Fibroblast of peridontal ligament (primary cell): ENCODE data around the gene OPCML.

Experiments used
- DNase-seq: peaks from one replicate; pipeline ENCODE4 v3.0.0-alpha.2; 2010; ENCODE audit errors: extremely low read depth

The OPCML gene

DNA sequence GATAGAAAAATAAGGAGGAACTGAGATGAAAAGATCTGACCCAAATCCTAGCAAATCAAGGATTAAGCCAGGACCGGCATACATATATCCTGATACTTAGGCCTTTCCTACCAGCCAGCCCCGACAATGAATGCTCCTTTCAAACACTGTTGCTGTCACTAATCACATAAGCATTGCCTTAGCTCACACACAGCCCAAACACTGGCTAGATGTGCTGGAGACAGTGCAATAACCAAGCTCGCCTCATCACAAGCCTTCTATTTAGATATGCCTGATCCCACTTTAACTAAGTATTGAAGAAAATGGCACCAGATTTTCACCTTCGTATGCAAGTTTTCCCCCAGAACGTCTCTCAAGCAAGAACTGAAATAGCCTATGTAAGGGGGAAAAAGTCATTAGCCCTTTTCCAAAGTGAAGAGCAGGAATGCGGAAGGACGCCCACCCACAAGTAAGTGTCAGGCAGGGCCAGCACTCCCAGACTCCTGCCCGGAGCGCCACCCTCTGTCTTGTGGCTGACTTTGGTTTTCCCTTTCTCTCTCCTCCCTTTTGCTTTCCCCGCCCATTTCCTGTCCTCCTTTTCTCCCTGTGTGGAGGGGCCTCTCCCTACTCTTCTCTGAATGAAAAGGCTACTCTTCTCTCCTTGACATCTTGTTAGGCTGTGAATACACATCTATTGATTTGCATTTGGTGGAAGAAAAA, 8.9 kb upstream of the OPCML start:
- DNase-seq, result no peak

DNA sequence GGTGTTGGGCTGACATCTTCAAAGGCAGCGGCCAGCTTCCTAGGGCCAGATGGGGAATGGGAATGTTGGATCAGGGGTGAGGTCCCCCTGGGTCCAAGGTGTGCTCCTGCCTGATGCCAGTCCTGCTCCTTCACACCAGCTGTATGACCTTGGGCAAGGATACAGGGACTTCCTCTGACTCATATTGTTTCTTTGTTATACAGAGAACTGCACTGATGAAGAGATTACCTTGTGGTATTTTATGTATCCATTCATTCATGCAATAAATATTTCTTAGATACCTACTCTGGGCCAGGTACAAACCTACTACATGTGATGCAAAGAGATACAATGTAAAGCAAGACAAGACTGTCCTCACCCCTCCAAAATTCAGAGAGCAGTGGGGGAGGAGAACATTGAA, 3.9 kb upstream of the OPCML start:
- no peak for DNase-seq

DNA sequence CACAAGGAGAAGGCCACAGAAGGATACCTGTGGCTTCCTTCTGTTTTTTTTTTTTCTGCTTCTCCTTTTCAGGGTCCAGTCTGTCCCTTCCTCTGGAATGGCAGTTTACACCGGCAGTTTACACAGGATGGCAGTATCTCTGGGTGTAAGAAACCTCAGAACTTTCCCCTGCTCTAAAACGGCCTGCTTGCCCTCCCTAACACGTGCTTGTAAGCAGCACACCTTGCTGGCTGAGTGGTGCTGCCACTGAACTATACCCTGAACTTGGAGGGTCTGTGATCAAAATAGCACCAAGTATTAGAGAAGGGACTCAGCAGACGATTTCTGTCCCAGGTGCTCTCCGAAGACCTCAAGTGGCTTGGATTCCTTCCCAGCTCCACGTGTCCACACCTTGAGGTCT, 904 bp upstream of the OPCML start:
- no peak for DNase-seq

DNA sequence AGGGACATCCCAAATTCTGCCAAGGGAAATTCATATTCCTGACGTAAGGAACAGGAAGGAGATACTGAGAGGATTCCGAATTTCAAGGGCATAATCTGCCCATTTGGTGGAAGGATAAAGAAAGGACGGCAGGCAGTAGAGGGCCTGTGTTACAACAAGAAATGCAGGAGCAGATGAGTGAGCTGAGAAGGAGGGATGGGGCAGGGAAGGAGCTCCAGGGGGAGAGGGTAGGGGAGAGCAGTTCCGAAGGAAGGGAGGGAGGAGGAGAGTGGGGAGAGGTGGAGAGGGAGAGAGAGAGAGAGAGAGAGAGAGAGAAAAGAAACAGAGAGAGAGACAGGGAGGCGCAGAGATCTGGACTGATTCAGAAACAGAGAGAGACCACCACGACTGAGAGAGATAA, 843 bp downstream of the OPCML start:
- DNase-seq, result no peak

DNA sequence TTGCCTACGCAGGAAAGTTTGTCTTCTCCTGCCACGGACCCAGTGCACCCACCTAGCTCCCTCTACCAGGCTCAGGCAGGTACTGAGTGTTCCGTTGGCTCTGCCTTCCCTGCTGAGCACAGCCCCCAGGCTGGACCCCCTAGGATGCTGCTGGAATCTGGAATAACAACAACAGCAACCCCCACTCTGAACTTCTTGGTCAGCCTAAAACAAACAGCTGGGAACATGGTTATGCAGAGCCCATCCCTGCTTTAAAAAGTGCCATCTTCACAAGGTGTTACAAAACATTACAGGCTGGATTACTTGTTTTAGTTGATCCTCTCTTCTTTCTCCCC, 1.8 kb downstream of the OPCML start:
- no peak for DNase-seq

DNA sequence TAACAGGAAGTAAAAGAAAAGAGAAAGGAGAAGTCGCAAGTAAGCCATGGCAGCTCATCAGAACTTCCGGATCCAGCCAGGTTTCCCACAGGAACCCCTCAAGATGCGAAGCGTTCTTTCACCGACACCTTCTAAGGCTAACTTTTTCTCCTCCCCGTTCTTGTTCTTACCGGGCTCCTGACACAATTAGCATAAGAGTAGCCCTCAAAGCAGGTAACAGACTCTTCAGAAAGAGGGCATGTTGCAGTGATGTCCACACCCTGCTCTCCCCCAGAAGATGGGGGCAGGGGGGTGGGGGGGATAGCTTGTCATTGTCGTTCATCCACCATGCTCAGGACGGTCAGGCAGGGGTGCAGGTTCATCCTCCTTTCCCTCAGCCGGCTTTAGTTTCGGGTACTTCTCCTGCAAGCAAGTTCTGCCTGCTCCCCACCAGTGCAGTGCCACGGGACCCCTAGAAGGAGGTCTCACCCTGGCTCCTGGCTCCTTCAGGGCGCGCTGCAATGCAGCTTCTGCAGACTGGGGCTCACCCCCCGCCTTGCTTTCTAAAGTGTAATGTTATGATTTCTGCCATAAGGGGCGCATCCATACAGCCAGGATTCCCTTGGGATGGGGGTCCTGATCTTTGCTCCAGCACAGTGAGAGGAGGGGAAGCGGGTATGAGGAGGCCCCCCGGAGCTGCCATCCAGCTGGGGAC, 2.3 kb downstream of the OPCML start:
- DNase-seq, result no peak

DNA sequence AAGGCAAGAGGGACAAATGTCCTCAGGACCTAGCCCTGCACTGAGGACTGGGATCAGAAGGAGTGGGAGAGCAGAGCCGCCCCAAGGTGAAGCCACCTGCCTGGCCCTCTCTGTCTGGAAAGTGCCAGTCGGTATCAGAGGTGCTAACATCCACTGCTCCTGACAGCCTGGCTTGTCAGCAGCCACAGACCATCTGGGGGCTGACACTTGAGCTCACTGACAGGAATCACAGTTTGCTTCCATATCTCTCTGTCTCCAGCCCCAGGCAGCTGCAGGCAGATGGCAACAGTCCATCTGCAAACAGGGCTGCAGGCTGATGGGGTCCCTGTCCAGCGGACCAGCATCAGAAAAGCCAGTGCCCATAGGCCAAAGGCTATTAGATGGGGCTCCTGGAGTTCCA, 5.5 kb downstream of the OPCML start:
- no peak for DNase-seq

DNA sequence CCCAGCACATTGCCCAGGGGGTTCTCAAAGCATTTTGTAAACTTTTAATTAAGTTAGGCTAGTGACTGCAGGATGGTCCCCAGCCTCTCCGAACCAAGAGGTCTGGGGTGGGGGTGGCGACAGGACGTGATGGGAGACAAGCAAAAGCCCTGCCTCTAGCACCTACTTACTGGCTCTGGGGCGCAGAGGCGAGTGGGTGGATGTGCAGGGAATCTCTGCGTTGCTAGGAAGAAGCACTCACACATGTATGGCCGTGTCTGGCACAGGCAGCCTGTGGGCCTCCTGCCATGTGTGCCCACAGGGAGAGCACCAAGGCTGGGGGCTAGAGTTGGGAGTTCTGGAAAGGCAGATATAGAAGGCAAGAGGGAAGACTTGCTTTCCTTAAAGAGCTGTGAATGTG, 6.3 kb downstream of the OPCML start:
- no peak for DNase-seq

DNA sequence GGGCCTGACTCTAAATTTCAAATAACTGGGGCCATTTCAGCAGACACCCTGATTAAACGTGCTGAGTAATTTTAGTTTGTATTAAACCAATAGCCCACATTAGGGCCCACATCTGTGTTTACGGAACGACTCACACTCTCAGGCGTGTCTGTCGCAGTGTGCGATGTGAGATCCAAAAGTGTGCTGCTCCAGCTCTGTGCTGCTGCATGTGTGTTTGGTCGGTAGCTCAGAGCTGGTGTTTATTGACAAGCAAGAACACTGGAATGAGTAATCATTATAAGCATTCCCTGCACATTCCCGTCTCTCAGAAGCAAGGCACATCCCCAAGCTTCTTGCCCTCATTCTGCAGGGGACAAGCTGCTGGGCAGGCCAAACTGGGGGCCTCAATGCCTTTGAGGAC, 7.8 kb downstream of the OPCML start:
- DNase-seq, result no peak

DNA sequence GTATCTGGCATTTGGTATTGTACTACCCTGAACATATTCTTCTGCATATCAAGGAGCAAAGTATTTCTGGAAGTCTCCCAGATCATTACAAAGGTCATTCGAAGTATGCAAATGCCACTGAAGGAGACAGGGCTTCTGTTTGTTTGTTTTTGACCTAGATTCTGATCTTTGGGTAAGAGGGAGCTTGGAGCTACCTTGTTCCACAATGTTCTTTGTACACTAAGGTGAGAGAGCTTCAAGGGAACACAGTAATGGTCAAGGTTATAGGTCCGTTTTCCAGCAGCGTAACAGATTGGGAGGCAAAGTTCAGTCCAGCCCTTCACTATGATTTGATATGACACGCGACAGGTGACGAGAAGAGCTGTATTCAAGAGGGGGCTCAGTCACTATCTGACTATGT, 10.0 kb downstream of the OPCML start:
- DNase-seq, result no peak

DNA sequence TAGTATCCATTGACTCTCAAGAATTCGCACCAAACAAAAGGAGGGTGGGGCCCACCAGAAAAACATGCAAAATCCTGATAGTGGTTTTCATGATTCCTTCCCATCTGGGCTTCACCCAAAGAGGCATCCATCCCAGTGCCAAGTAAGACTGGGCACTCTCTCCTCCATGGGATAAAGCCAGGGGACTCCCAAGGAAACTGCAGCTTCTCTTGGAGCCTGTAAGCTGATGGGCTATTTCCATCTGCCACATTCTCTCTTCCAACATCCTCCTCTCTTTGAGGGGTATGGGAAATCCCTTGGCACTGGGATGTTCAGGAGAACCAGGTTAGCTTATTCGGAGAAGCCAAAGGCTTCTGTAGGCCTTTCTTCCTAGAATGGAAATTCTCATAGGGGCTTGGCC, 10.8 kb downstream of the OPCML start:
- no peak for DNase-seq

DNA sequence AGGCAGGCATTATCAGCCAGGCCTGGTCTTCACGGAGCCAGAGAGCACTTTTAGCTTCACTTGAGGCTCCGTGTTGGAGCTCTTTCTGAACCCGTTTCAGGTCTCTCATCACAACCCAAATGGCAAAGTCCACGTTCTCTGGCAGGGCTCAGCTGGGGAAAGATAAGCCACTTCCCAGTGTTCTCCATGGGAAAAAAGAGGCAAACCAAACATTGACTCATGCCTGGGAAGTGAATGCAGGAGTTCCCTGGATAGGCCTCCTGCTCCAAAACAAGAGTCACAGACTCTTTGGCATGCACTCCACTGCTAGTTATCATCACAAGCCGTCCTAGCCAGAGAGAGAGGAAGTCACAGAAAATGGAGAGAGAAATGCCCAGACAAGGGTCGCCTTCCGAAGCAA, 11.6 kb downstream of the OPCML start:
- no peak for DNase-seq

DNA sequence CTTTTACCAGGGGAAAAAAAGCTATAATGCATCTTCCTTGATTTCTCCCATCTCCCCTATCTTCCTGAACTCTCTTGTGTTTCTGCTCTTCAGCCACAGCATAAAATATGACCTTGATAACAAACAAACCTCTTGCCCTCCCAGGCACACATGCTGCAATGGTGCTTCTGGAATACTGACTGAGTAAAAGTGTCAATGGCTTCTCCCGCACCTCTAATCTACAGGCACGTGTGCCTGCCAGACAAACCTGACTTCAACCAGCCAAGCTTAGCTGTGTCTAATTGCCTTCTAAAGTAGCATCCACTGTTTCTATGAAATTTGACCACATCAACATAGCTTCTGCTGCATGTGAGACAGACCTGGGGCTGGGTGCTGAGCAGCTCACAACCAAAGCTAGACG, 12.7 kb downstream of the OPCML start:
- no peak for DNase-seq

DNA sequence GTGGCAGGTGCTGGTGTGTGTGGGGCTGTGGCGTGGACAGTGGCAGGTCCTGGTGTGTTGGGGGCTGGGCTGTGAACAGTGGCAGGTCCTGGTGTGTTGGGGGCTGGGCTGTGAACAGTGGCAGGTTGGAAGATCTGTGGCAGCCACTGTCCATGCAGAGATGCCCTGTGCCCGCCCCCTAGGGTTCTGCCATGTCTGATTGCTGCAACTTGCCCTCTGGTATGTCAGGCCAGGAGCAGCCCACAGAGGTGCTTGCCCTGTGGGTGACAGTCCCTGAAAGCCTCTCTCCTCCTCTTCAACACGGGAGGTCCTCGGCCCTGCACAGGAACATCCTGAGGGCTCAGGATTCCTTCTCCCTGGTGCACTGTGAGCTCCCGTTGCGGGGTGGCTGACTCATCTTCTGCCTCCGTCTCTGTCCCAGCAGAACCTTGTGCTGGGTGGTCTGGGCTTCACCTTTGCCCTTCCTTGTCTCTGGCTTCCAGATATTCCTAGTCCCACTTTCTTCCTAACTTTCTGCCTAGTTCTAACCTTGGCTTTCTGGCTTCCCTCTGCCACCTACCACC, 13.5 kb downstream of the OPCML start:
- no peak for DNase-seq

DNA sequence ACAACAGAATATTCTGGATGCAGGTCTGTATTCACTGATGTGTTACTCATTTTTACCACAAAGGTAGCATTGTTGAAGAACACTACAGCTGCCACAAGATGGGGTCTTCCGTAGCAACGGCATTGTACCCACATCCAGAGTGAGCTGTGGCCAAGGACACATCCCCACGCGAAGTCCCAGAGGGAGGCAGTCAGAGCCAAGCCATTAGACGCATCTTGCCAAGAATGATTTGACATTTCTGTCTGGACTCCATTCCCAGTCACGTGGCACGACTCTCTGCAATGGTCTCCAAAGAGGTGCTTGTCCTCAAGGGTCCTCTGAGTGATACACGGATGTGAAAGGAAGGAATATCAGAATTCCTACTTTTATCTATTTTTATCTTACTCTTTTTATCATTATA, 15.5 kb downstream of the OPCML start:
- DNase-seq, result no peak

DNA sequence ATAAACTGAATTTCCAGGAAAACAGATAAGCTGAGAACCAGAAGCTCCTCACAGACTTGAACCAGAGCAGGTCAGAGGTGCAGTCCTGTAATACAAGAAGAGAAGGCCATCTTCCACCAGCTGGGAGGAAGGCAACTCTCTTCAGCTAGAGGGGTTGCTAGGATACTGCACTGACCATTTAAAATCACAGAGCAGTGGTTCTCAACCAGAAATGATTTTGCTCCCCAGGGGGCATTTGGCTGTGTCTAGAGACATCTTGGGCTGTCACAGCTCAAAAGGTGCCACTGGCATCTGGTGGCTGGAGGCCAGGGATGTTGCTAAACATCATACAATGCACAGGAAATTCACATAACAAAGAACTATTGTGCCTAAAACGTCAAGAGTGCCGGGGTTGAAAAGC, 17.2 kb downstream of the OPCML start:
- DNase-seq, result no peak

DNA sequence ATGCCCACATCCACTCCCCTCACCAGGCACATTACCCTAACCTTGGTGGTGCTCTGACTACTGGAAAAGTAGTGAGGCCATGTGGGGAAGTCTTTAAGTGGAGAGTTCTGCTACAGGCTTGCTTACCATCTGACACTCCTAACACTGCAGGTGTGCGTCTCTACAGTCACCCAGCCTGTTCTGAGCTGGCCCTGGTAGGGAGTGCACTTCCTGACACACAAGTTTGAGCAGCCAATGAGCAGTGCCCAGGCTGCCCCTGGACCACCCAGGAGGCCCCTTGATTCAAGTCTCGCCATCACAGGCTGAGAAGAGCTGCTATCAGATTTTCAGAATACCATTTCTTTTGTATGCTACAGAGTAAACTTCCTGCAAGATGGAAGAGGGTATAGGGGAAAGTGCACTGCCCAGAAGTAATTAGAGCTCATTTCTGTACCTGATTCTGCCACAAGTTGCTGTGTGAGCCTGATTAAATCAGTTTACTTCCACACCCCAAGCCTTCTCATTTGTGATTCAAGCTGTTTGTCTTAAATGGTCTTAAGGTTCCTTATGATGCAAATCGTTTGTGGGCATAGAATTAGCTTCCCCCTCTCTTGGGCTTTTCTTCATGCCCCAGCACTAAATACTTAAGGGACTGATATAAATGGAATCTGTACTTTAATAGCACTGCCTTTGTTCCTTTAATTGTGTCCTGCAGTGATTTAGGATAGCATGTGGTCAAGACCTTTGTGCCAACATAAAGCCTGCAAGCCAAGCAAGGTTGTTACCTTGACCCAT, 22.2 kb downstream of the OPCML start:
- DNase-seq, result no peak

DNA sequence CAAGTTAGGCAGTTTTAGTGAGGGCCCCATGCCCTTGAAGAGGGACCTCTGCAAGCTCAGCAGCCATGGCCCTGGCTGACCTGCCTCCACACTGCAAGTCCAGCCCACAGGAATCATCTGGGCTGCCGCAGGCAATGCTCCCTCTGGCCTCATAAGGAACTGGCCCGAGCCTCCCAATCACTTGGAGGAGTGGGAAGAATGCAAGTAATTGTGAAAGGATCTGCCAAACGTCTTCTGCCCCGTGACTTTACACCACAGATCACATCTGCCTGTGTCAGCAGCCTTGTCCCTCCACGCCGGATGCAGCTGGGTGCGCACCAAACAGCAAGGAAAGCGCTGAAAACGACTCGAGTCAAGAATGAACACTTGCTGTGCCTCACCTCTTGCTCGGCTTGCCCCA, 23.8 kb downstream of the OPCML start:
- DNase-seq, result no peak

DNA sequence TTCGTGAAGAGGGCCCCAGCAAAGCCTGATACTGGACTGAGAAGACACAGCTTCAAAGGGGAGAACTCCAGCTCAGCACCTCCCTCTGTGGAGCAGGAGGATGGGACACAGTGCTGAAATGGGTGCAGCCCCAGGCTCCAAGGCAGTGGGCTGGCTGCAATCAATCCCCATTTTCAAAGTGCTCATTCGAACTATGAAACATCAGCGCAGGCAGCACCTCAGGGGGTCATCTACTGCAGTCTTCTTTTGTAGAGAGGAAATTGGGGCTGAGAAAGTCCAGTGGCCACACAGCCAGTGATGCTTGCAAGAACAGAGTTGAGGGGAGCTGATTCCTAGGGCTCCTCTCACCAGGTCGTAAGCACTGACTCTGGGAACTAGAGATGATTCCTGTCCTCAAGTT, 25.1 kb downstream of the OPCML start:
- no peak for DNase-seq

DNA sequence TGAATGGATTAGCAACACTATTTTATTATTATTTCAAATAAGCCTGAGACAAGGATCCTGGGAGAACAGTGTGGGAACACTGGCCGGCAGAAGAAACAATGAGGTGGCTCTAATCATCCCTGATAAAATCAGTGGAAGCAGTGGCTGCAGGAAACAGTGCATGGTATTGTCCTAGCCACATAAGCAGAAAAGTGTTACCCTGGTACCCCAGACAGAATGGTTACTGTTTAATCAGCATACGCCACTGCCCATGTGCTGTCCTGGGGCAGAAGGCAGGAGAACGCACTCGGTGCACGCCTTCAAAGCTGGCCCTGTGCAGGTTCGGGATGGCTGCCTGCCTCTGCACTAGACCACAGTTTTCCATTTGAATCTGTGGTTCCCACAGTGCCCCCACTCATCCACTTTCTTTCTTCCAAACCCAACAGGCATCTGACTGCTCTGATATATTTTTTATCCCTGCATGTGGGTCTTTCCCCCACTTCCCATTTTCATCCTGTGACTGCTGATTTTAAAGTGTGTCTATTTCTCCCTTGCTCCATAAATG, 25.7 kb downstream of the OPCML start:
- DNase-seq, result no peak

DNA sequence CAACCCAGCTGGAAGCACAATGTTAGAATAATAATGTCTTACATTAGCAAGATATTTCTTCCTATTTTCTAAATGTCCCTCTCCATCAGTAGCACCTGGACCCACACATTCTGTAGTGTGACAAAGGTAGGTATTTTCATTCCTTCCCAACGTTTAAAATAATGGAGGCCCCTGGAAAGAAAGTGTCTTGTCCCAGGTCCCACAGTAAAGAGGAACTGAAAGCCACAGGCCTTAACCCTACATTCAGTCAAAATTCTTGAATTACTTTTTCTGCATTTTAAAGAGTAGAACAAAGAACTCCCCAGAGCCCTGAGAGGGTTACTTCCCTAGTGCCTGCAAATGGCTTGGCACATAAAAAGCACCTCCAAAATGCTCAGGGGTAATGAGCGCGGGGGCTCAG, 26.3 kb downstream of the OPCML start:
- no peak for DNase-seq

DNA sequence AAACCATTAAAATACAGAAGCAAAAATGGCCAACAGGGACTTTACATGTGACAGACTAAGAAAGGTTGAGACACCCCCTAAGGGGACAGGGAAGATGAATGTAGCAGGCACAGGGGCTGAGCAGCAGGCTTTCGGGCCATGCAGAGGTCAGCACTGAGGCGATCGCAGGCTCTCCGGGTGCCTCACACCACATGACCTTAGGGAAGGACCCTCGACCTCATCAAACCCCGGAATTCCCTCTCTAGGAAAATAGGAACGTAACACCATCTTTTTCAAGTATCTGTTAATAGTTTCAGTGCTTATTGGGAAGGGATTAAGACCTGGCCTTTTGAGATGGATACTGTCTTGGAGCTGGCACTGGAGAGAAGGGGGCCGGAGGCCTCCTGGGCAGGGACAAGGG, 27.4 kb downstream of the OPCML start:
- no peak for DNase-seq

DNA sequence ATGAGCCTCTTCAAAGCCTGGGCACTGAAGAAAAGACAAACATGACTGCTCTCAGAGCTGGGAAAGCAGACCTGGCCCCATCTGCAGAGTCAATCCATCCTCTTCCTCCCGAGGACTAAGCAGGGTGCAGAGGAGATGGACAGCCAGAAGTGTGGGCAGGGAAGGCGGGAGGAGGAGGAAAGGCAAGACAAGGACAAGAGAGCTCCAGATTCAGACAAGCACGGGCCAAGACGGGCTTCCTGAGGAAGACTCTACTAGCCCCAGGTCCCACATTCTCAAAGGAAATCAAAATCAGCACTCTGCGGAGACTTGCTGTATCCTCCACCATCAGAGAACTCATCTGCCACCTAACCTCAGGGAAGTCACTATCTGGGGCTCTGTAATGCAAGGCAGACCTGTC, 28.5 kb downstream of the OPCML start:
- DNase-seq, result no peak
